ENCODE results near the gene TBC1D26.
"Not testable (repeated sequence)": the region's sequence is repeated elsewhere in the genome, so short reads cannot be mapped to it uniquely, and the experiment has no call there.

TBC1D26 gene

GRCh38 chr17:15699413-15699924 is 32.6 kb upstream of the TBC1D26 start, which contains the start of gene ZNF286A (continued):
- TF ChIP-seq ZNF366 (tag by site-specific recombination; conservative IDR thresholded peaks at IDR 0.05), result peak; percentile 54

DNA sequence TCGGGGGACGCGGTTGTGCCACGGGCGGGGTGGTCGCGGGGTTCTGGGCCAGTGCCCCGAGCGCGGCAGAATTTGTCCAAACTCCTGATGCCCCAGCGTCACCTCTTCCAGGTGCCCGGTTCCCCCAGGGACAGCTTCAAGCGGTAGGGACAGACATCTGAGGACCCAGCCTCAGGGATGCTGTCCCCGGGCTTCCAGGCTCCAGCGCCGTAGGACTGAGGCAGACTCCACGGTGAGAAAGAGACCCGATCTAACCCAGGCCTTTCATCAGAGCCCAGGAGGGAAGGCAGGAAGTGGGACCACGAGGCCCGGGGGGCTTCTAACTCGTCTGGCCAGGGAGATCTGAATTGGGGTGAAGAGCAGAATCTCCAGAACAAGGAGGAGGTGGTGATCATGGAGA is 32.1 kb upstream of the TBC1D26 start:
- CTCF ChIA-PET; H3K9me3 ChIP-seq (ENCODE audit: control insufficient read depth, insufficient read depth, low read depth, low read length); H3K27ac ChIP-seq (ENCODE audit: extremely low read depth, low read depth, low read length); H3K4me1 ChIP-seq (ENCODE audit: control insufficient read depth, insufficient read depth, low read length): not testable (repeated sequence)
- H3K4me3 ChIP-seq (ENCODE audit: low read depth, low read length), result peak overlapping the region; percentile 53
- POLR2A ChIA-PET, result interaction anchor here (0.7 to 1.2 kb wide), 3 partner anchors 41 to 474 kb away, joined by 3 to 14 read pairs (median 3); no protein-coding TSS in a partner anchor
- H3K36me3 ChIP-seq (ENCODE audit: control insufficient read depth in 2 of 2, insufficient read depth in 1 of 2, low read length in 2 of 2), result peaks cover 10 to 25% of the 10 kb centered on the region in 2 experiments

DNA sequence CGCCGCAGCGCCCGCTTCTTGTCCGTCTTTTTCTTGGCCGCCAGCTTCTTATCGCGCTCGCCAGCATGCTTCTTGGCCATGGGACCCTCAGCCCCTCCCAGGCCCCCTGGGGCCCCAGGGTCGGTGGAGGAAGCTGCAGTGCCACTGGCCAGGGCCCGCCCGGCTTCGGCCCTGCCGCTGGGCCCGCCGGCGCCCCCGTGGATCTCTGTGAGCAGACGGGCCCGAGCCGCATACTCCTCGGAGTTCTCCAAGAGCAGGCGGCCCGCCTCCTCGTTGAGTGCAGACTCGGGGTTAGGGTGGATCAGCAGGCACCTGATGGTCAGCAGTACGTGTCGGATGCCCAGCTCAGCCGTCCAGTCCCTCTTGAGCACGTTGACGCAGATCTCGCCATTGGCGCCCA is 27.8 kb upstream of the TBC1D26 start:
- H3K9me3 ChIP-seq (ENCODE audit: control insufficient read depth, insufficient read depth, low read depth, low read length); H3K27ac ChIP-seq (ENCODE audit: extremely low read depth, low read depth, low read length); CTCF ChIA-PET; POLR2A ChIA-PET; H3K4me3 ChIP-seq (ENCODE audit: low read depth, low read length); H3K4me1 ChIP-seq (ENCODE audit: control insufficient read depth, insufficient read depth, low read length): not testable (repeated sequence)
- peaks cover 53 to 61% of the 10 kb centered on the region in 2 experiments for H3K36me3 ChIP-seq (ENCODE audit: control insufficient read depth in 2 of 2, insufficient read depth in 1 of 2, low read length in 2 of 2)

GRCh38 chr17:15704813-15705212 is 27.3 kb upstream of the TBC1D26 start:
- H3K36me3 ChIP-seq (ENCODE audit: control insufficient read depth in 2 of 2, insufficient read depth in 1 of 2, low read length in 2 of 2), result peaks cover 55 to 63% of the 10 kb centered on the region in 2 experiments
- CTCF ChIA-PET; H3K9me3 ChIP-seq (ENCODE audit: control insufficient read depth, insufficient read depth, low read depth, low read length); H3K27ac ChIP-seq (ENCODE audit: extremely low read depth, low read depth, low read length); H3K4me3 ChIP-seq (ENCODE audit: low read depth, low read length); POLR2A ChIA-PET; H3K4me1 ChIP-seq (ENCODE audit: control insufficient read depth, insufficient read depth, low read length): not testable (repeated sequence)
- 0 out of 2 replicates have a peak, but pooled peaks have one; percentile 3 for TF ChIP-seq ZNF202 (tag by site-specific recombination; IDR thresholded peaks at IDR 0.05; ENCODE audit: borderline replicate concordance)

GRCh38 chr17:15708879-15709278 is 23.2 kb upstream of the TBC1D26 start:
- H3K4me3 ChIP-seq (ENCODE audit: low read depth, low read length); H3K9me3 ChIP-seq (ENCODE audit: control insufficient read depth, insufficient read depth, low read depth, low read length); CTCF ChIA-PET; H3K4me1 ChIP-seq (ENCODE audit: control insufficient read depth, insufficient read depth, low read length); H3K27ac ChIP-seq (ENCODE audit: extremely low read depth, low read depth, low read length); POLR2A ChIA-PET: not testable (repeated sequence)
- H3K36me3 ChIP-seq (ENCODE audit: control insufficient read depth in 2 of 2, insufficient read depth in 1 of 2, low read length in 2 of 2), result peaks cover 59 to 61% of the 10 kb centered on the region in 2 experiments

GRCh38 chr17:15716601-15717563 is 15.2 kb upstream of the TBC1D26 start:
- H3K4me1 ChIP-seq (ENCODE audit: control insufficient read depth, insufficient read depth, low read length); POLR2A ChIA-PET; H3K9me3 ChIP-seq (ENCODE audit: control insufficient read depth, insufficient read depth, low read depth, low read length); H3K27ac ChIP-seq (ENCODE audit: extremely low read depth, low read depth, low read length); H3K4me3 ChIP-seq (ENCODE audit: low read depth, low read length); CTCF ChIA-PET; TF ChIP-seq ZNF274 (IDR thresholded peaks at IDR 0.05; ENCODE audit: low read length): not testable (repeated sequence)
- H3K36me3 ChIP-seq (ENCODE audit: control insufficient read depth in 2 of 2, insufficient read depth in 1 of 2, low read length in 2 of 2), result peaks cover 4 to 21% of the 10 kb centered on the region in 2 experiments; a peak in 2 of 3 replicates
- TF ChIP-seq TRIM28 (IDR thresholded peaks at IDR 0.05; ENCODE audit: borderline replicate concordance, low read length), result peak; percentile 85; the same call in 1 of the 2 replicates
- peak; percentile 88 for TF ChIP-seq ZNF274 (tag by site-specific recombination; IDR thresholded peaks at IDR 0.05; ENCODE audit: borderline replicate concordance)
- peak; percentile 99 for TF ChIP-seq SETDB1 (IDR thresholded peaks at IDR 0.05; ENCODE audit: insufficient read length, low read length)

- POLR2A ChIA-PET; CTCF ChIA-PET; H3K4me1 ChIP-seq (ENCODE audit: control insufficient read depth, insufficient read depth, low read length); H3K4me3 ChIP-seq (ENCODE audit: low read depth, low read length); H3K27ac ChIP-seq (ENCODE audit: extremely low read depth, low read depth, low read length); H3K9me3 ChIP-seq (ENCODE audit: control insufficient read depth, insufficient read depth, low read depth, low read length); H3K36me3 ChIP-seq (ENCODE audit: control insufficient read depth in 2 of 2, insufficient read depth in 1 of 2, low read length in 2 of 2): not testable (repeated sequence)
Observed at GRCh38 chr17:15730535-15730934, 1.5 kb upstream of the TBC1D26 start.

DNA sequence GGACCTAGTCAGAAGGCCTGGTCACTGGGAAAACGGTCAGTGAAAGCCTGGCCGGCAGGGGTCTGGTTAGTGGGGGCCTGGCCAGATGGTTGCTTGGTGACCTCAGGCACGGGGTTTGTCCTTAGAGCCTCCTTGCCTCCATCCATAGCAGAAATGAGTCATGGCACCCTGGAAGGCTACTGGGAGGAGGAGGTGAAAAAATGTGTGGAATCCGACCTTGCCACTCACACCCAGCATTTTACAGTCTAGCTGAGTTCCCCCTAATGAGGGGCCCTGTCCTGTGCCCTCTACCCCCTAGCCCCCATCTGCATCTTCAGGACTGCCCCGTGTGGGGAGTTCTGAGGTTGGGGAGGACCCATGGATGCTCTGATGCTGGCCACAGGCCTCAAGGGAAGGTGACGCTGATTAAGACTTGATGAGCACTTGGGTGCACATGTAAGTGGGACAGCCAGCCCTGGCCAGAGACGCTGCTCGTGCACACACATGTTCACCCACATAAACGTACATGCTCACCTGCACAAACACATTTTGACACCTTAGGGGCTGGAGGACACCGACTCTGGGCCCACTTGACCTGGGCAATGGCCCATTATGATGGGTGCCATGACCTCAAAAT is 1.2 kb downstream of the TBC1D26 start:
- H3K36me3 ChIP-seq (ENCODE audit: control insufficient read depth in 2 of 2, insufficient read depth in 1 of 2, low read length in 2 of 2); H3K4me3 ChIP-seq (ENCODE audit: low read depth, low read length); H3K4me1 ChIP-seq (ENCODE audit: control insufficient read depth, insufficient read depth, low read length); POLR2A ChIA-PET; CTCF ChIA-PET; H3K9me3 ChIP-seq (ENCODE audit: control insufficient read depth, insufficient read depth, low read depth, low read length); H3K27ac ChIP-seq (ENCODE audit: extremely low read depth, low read depth, low read length): not testable (repeated sequence)

DNA sequence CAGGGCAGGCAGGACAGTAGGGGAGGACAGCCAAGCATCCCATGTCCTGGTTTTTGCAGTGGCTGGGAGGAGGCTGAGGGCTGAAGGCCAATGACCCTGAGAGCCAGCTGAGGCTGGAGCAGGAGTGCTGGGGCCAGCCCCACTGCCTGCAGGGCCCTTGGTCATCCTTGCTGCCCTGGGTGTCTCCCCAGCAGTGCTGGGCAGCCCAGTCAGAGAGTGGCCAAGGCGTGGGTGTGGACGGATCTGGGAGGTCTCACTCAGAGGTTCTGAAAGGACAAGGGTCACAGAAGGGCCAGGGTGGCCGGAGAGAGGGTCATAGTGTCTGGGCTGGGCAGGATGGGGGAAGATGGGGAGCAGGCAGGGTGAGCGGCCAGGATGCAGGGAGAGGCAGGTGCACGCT is 4.5 kb downstream of the TBC1D26 start:
- CTCF ChIA-PET; H3K9me3 ChIP-seq (ENCODE audit: control insufficient read depth, insufficient read depth, low read depth, low read length); H3K4me3 ChIP-seq (ENCODE audit: low read depth, low read length); H3K36me3 ChIP-seq (ENCODE audit: control insufficient read depth in 2 of 2, insufficient read depth in 1 of 2, low read length in 2 of 2); POLR2A ChIA-PET; H3K27ac ChIP-seq (ENCODE audit: extremely low read depth, low read depth, low read length); H3K4me1 ChIP-seq (ENCODE audit: control insufficient read depth, insufficient read depth, low read length): not testable (repeated sequence)
